T-helper 17 cell (primary cell): ENCODE data around the gene C10orf105. TPM values are rescaled to one million over a fixed set of nuclear protein-coding genes. Genes with fewer than 3 reads are reported as not detected.

Experiments
- ATAC-seq: fragments of 150-1000 bp; cut with Tn5 transposase; 2 replicates; pipeline ENCODE4 v1.10.0; 2021; ENCODE audit warnings: mild to moderate bottlenecking, moderate library complexity
- DNase-seq, 3 donors: peaks; one replicate each; pipeline versions ENCODE4 v3.0.0 to v3.0.0-alpha.2; 2020 to 2021
- H3K9me3 ChIP-seq: one replicate; pipeline ENCODE4 v1.7.0; 2013; ENCODE audit warnings: low read length, mild to moderate bottlenecking; ENCODE audit not compliant: control insufficient read depth, poor library complexity, severe bottlenecking
- H3K27ac Mint-ChIP-seq: one replicate; pipeline ENCODE4 v1.8.0; 2022; ENCODE audit warnings: mild to moderate bottlenecking, moderate library complexity, mixed read lengths
- H3K27me3 Mint-ChIP-seq: one replicate; pipeline ENCODE4 v1.8.0; 2022; ENCODE audit warnings: mixed read lengths
- H3K36me3 Mint-ChIP-seq: one replicate; pipeline ENCODE4 v1.8.0; 2022; ENCODE audit warnings: low read depth, mixed read lengths
- H3K4me1 Mint-ChIP-seq: one replicate; pipeline ENCODE4 v1.8.0; 2022; ENCODE audit warnings: mild to moderate bottlenecking, mixed read lengths
- H3K4me3 Mint-ChIP-seq: one replicate; pipeline ENCODE4 v1.8.0; 2022; ENCODE audit warnings: mild to moderate bottlenecking, moderate library complexity, mixed read lengths
- total RNA-seq, 4 donors: library from RNA in 2 of 4; stranded (reverse) in 2 of 4; gene quantifications; one replicate each; pipeline ENCODE4 v1.2.3 and lab custom pipeline; 2022 to 2026

Gene C10orf105
- total RNA-seq, 2 donors from 2014 or later: 0.31 to 0.37 TPM

DNA sequence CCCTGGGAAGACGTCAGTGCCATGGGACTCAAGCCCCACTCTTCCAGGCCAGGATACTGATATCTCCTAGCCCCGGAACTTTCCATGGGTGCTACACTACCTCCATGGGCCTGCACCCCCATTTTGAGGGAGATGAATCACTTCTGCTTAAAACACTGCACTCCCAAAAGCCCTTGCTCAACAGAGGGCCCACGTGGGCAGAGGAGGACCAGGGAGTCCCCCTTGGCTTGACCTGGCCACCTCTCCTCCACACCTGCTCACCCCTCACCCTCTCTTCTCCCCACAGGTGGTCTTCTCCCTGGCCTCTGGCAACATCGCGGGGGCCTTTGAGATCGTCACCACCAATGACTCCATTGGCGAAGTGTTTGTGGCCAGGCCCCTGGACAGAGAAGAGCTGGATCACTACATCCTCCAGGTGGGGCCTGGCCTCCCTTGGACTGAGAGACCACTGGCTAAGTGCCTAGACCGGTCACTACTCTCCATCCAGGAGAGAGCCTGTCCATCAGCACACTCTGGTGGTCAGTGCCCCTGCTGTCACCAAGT, 19.9 kb upstream of the C10orf105 start:
- DNase-seq: no peak
- no peaks in the 10 kb centered on the region for H3K9me3 ChIP-seq
- Mint-ChIP-seq H3K4me3 (no peak overlapping the region), H3K4me1 (peaks cover 80% of the 10 kb centered on the region), H3K36me3 (no peaks in the 10 kb centered on the region), H3K27me3 (no peaks in the 10 kb centered on the region), H3K27ac (peak overlapping the region; percentile 91)
- no peak for ATAC-seq

- peak overlapping the region; percentile 96 for H3K27ac Mint-ChIP-seq
- ATAC-seq (no peak), DNase-seq (no peak)
- no peaks in the 10 kb centered on the region for H3K9me3 ChIP-seq
- H3K4me1 Mint-ChIP-seq: peaks cover 79% of the 10 kb centered on the region
- H3K4me3 Mint-ChIP-seq: peak overlapping the region; percentile 65
- no peaks in the 10 kb centered on the region for H3K27me3 Mint-ChIP-seq
- peaks cover 3% of the 10 kb centered on the region for H3K36me3 Mint-ChIP-seq
These were observed 18.2 kb upstream of the C10orf105 start for GRCh38 chr10:71737834-71738197.

DNA sequence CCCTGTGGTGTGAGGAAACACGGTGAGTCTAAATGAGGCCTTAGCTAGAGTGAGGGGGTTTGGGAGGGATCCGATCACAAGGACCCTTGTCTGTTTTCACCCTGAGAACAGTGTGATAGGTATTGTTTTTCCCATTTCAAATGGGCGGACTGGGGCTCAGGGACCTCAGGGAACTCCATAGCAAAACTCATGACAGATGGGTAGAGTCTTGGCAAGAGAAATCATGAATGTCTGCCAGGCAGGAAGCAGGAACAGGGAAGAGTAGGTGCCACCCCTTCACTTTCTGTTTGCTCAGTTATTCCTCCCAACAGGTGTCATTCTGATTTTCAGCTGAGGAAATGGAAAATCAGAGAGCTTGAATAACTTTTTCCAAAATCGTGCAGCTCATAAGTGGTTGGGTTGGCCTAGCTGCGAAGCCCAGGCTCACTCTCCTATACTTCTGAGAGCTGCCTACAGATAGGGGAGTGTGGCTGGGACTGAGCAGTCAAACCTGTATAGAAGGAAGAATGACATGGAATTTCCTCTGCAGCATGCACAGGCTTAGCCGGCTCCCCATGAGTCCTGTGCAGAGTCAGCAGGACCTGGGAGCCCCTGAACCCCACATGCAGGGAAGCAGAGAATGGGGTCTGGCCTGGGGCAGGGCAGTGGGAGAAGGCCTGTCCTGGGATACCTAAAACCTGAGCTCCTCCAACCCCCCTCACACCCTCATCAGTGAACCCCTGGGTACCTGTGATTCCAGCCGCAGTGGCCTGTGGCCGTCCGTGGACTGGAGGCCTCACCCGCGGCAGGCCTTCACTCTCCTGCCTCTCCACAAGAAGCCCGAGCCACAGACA, 17.6 kb upstream of the C10orf105 start:
- DNase-seq (no peak), ATAC-seq (no peak)
- H3K36me3 Mint-ChIP-seq: peaks cover 3% of the 10 kb centered on the region
- no peaks in the 10 kb centered on the region for H3K27me3 Mint-ChIP-seq
- H3K27ac Mint-ChIP-seq: peak overlapping the region; percentile 96
- H3K4me3 Mint-ChIP-seq: peak overlapping the region; percentile 77
- no peaks in the 10 kb centered on the region for H3K9me3 ChIP-seq
- peaks cover 79% of the 10 kb centered on the region for H3K4me1 Mint-ChIP-seq

GRCh38 chr10:71736570-71736952, 17.0 kb upstream of the C10orf105 start:
- peak; percentile 41 for ATAC-seq
- no peaks in the 10 kb centered on the region for H3K27me3 Mint-ChIP-seq
- no peaks in the 10 kb centered on the region for H3K9me3 ChIP-seq
- peak overlapping the region; percentile 96 for H3K27ac Mint-ChIP-seq
- peaks cover 3% of the 10 kb centered on the region for H3K36me3 Mint-ChIP-seq
- H3K4me1 Mint-ChIP-seq: peaks cover 75% of the 10 kb centered on the region
- DNase-seq: no peak
- H3K4me3 Mint-ChIP-seq: peak overlapping the region; percentile 77

DNA sequence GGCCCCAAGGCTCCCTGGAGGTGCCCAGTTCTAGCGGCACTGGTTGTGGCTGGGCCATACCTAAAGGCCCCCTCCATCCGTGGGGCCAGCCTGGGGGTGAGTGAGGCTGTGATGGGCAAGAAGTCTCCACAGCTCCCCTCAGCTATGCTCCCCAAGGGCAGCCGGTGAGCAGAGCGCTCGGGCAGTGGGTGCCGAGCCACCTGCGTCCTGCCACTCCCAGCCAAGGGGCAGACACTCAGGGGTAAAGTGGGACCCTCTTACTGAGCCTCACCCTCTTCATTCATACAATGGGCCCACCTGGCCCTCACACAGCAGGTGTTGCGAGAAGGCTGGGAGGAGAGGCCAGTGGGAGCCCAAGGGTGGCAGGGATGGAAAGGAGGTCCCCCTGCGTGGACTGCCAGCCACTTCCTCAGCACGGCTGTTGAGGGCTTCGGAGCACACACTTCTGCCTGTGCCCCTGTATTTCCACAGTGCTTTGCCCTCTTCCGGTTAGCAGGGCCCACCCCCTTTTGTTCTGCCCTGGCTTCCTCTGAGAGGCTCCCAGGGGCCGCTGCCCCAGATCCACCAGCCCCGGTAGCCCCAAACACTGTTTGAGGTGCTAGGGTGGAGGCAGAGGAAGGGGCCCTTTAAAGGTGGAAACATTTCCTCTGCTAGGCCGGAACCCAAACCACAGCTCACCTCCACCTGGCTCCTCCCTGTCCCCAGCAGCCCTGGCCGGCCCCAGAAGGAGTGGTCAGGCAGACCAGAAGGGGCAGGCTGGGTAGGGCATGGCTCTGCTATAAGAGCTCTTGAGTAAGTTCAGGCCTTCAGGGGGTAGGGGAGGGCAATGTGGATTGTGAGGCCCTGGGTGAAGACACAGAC, 16.4 kb upstream of the C10orf105 start:
- H3K9me3 ChIP-seq: no peaks in the 10 kb centered on the region
- H3K4me1 Mint-ChIP-seq: peaks cover 74% of the 10 kb centered on the region
- H3K27me3 Mint-ChIP-seq: no peaks in the 10 kb centered on the region
- H3K36me3 Mint-ChIP-seq: peaks cover 3% of the 10 kb centered on the region
- peak overlapping the region; percentile 96 for H3K27ac Mint-ChIP-seq
- ATAC-seq (peak; percentile 87), DNase-seq (peak in 2 of 3 donors; percentile 30 to 33)
- peak overlapping the region; percentile 77 for H3K4me3 Mint-ChIP-seq

- DNase-seq (no peak), ATAC-seq (no peak)
- Mint-ChIP-seq H3K4me1 (peaks cover 66% of the 10 kb centered on the region), H3K36me3 (peaks cover 3% of the 10 kb centered on the region), H3K27me3 (no peaks in the 10 kb centered on the region), H3K4me3 (peak overlapping the region; percentile 77), H3K27ac (peak overlapping the region; percentile 96)
- no peaks in the 10 kb centered on the region for H3K9me3 ChIP-seq
These were observed 15.2 kb upstream of the C10orf105 start for GRCh38 chr10:71734797-71735196.

DNA sequence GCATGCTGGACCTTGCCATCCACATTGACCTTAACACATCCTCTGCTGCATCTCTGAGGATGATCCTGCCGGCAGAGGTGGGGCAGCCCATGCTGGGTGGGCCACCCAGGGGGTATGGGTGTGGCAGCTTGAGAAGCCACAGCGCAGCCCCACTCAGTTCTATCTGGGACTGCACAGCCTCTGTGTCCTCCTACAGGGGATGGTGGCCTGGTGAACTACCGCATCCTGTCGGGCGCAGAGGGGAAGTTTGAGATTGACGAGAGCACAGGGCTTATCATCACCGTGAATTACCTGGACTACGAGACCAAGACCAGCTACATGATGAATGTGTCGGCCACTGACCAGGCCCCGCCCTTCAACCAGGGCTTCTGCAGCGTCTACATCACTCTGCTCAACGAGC, 12.2 kb upstream of the C10orf105 start:
- Mint-ChIP-seq H3K4me3 (no peak overlapping the region), H3K27ac (peak overlapping the region; percentile 24), H3K27me3 (no peaks in the 10 kb centered on the region), H3K36me3 (peaks cover 3% of the 10 kb centered on the region), H3K4me1 (peaks cover 63% of the 10 kb centered on the region)
- DNase-seq: no peak
- H3K9me3 ChIP-seq: no peaks in the 10 kb centered on the region
- ATAC-seq: no peak

DNA sequence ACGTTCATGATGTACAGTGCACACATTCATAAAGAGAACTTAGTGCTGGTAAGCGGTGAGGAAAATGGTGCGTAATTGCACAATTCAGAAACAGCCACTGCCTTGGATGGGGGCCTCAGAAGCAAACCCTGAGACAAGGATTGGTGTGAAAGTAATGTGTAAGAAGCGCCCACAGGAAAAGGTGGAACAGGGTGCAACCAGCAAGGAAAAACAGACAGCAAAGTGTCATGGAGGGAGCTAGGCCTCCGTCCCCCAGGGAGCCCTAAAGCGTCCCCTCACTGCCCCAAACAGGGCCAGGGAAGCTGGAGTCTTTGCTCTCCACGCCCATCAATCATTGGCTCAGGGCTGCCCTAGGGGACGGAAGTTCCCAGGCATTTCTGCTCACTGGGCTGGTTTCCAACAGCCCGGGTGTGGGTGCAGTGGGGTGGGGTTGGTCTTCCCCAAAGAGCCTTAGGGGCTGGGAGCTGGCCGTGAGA, 9.6 kb upstream of the C10orf105 start:
- no peaks in the 10 kb centered on the region for H3K27me3 Mint-ChIP-seq
- DNase-seq (no peak), ATAC-seq (no peak)
- no peaks in the 10 kb centered on the region for H3K9me3 ChIP-seq
- peak overlapping the region; percentile 94 for H3K27ac Mint-ChIP-seq
- H3K4me1 Mint-ChIP-seq: peaks cover 58% of the 10 kb centered on the region
- H3K4me3 Mint-ChIP-seq: no peak overlapping the region
- H3K36me3 Mint-ChIP-seq: peaks cover 3% of the 10 kb centered on the region

GRCh38 chr10:71727738-71728737, 8.5 kb upstream of the C10orf105 start:
- Mint-ChIP-seq H3K4me1 (peaks cover 55% of the 10 kb centered on the region), H3K4me3 (peak overlapping the region; percentile 79), H3K27me3 (no peaks in the 10 kb centered on the region), H3K36me3 (peaks cover 2% of the 10 kb centered on the region), H3K27ac (peak overlapping the region; percentile 94)
- DNase-seq (peak in 2 of 3 donors; percentile 47 to 56), ATAC-seq (peak; percentile 71)
- no peaks in the 10 kb centered on the region for H3K9me3 ChIP-seq

DNA sequence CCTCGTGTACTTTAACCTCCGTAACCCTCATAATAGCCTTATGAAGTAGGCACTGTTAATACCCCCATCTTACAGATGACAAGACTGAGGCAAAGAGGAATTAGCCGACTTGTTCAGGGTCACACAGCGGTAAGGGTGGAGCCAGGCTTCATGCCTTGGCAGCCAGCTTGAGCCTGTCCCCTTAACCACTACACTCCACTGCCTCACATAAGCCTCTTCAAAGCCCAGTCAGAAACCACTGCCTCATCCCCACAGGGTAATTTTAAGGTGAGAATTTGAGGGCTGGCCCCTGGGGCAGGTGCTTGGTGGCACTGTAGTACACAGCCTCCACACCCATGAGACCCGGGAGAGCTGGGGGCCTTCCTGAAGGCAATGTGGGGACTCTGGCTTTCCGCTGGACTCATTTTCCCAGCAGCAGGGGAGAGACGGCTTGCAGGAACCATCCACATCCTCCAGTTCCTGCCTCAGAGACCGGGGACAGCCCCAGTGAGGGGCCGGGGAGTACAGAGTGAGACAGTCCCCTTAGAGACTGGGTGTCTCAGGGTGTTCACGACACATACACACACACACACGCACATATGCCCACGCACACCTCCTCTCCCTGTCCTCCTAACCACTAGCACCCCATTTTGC, 7.6 kb upstream of the C10orf105 start:
- H3K4me1 Mint-ChIP-seq: peaks cover 53% of the 10 kb centered on the region
- H3K27ac Mint-ChIP-seq: peak overlapping the region; percentile 94
- ATAC-seq: peak; percentile 75
- no peaks in the 10 kb centered on the region for H3K9me3 ChIP-seq
- H3K36me3 Mint-ChIP-seq: no peaks in the 10 kb centered on the region
- DNase-seq: peak in 2 of 3 donors; percentile 29 to 40
- H3K27me3 Mint-ChIP-seq: no peaks in the 10 kb centered on the region
- H3K4me3 Mint-ChIP-seq: peak overlapping the region; percentile 79

- H3K27me3 Mint-ChIP-seq: no peaks in the 10 kb centered on the region
- DNase-seq: peak in 1 of 3 donors; percentile 31
- H3K36me3 Mint-ChIP-seq: peaks cover 2% of the 10 kb centered on the region
- H3K27ac Mint-ChIP-seq: peak overlapping the region; percentile 94
- peak; percentile 64 for ATAC-seq
- H3K4me1 Mint-ChIP-seq: peaks cover 56% of the 10 kb centered on the region
- H3K4me3 Mint-ChIP-seq: peak overlapping the region; percentile 79
- no peaks in the 10 kb centered on the region for H3K9me3 ChIP-seq
These were observed 7.1 kb upstream of the C10orf105 start for GRCh38 chr10:71726580-71727104.
